Transverse colon (tissue), 4 donors: Measurements from ENCODE around the gene MUC4.
"Not testable (repeated sequence)": the region's sequence is repeated elsewhere in the genome, so short reads cannot be mapped to it uniquely, and the experiment has no call there.

Experiments
- CTCF ChIP-seq, 5 experiments: fragments of 200-600 bp in 3 of 5; fragments of 450-650 bp in 2 of 5; sonication (generic) in 3 of 5; IDR thresholded peaks; 1 replicate in 2 of 5; 2 replicates in 3 of 5; pipeline ENCODE4 v1.5.1; 2016 to 2017; ENCODE audit warnings: antibody characterized with exemption in 5 of 5, inconsistent platforms in 3 of 5, mild to moderate bottlenecking in 2 of 5, moderate library complexity in 1 of 5
- EP300 ChIP-seq: sonication (generic); formaldehyde crosslinking; IDR thresholded peaks from one replicate; pipeline ENCODE4 v1.6.1; 2017; ENCODE audit warnings: antibody characterized with exemption, low read depth
- POLR2AphosphoS5 ChIP-seq, 3 donors: sonication (generic); formaldehyde crosslinking; IDR thresholded peaks; one replicate each; pipeline ENCODE4 v1.6.1; 2016; ENCODE audit warnings: antibody characterized with exemption in 3 of 3

GRCh38 chr3:195785781-195786405 is 25.8 kb downstream of the MUC4 start:
- not testable (repeated sequence) for TF ChIP-seq EP300; CTCF (IDR thresholded peaks at IDR 0.05); POLR2AphosphoS5 (IDR thresholded peaks at IDR 0.05)
